Thyroid gland (tissue), 4 donors: ENCODE data around the gene GHITM.

ENCODE experiments used
- CTCF ChIP-seq, 6 experiments: fragments of 200-600 bp in 3 of 6; fragments of 450-650 bp in 3 of 6; sonication (generic) in 3 of 6; IDR thresholded peaks; one replicate each; pipeline ENCODE4 v1.5.1; 2016 to 2019; ENCODE audit warnings: antibody characterized with exemption in 6 of 6, mild to moderate bottlenecking in 2 of 6, inconsistent platforms in 1 of 6, moderate library complexity in 1 of 6
- POLR2A ChIP-seq, 2 donors: fragments of 450-650 bp; IDR thresholded peaks; one replicate each; pipeline ENCODE4 v1.6.1; 2017; ENCODE audit warnings: antibody characterized with exemption in 2 of 2, mild to moderate bottlenecking in 2 of 2, moderate library complexity in 1 of 2

GRCh38 chr10:84138478-84139125 lies 707 bp upstream of the GHITM start:
- TF ChIP-seq POLR2A (IDR thresholded peaks at IDR 0.05) (no peak), CTCF (IDR thresholded peaks at IDR 0.05) (no peak)
